Gastroesophageal sphincter (tissue), 3 donors: Measurements from ENCODE around the gene PRKAR1B.

Experiments used
- EP300 ChIP-seq: sonication (generic); formaldehyde crosslinking; IDR thresholded peaks from one replicate; pipeline ENCODE4 v1.6.1; 2017; ENCODE audit warnings: antibody characterized with exemption, mild to moderate bottlenecking
- POLR2A ChIP-seq, 2 donors: fragments of 450-650 bp; IDR thresholded peaks; one replicate each; pipeline ENCODE4 v1.6.1; 2017; ENCODE audit warnings: antibody characterized with exemption in 2 of 2, mild to moderate bottlenecking in 2 of 2, moderate library complexity in 1 of 2
- POLR2AphosphoS5 ChIP-seq: sonication (generic); formaldehyde crosslinking; IDR thresholded peaks from one replicate; pipeline ENCODE4 v1.6.1; 2017; ENCODE audit warnings: antibody characterized with exemption
- TF ChIP-seq, protein P1 (sequence below), 4 experiments: fragments of 200-600 bp in 2 of 4; fragments of 450-650 bp in 2 of 4; sonication (generic) in 1 of 4; IDR thresholded peaks; one replicate each; pipeline ENCODE4 v1.5.1; 2017 to 2019; ENCODE audit warnings: antibody characterized with exemption in 4 of 4, mild to moderate bottlenecking in 2 of 4, moderate library complexity in 2 of 4

DNA sequence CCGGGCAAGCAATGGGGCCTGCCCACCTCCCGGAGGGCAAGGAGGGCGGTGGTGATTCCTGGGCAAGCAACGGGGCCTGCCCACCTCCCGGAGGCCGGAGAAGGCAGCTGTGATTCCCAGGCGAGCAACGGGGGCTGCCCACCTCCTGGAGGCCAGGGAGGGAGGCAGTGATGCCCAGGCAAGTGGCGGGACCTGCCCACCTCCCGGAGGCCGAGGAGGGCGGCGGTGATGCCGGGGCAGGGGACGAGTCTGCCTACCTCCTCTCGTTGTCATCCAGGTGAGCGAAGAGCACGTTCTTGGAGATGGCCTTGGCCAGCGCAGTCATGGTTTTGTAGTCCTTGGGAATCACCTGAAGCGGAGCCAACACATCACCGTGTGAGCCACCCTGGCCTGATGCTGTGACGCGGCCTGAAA, 50.1 kb downstream of the PRKAR1B start:
- TF ChIP-seq EP300 (no peak), POLR2AphosphoS5 (no peak), POLR2A (IDR thresholded peaks at IDR 0.05) (no peak)
- TF ChIP-seq, protein P1, sequence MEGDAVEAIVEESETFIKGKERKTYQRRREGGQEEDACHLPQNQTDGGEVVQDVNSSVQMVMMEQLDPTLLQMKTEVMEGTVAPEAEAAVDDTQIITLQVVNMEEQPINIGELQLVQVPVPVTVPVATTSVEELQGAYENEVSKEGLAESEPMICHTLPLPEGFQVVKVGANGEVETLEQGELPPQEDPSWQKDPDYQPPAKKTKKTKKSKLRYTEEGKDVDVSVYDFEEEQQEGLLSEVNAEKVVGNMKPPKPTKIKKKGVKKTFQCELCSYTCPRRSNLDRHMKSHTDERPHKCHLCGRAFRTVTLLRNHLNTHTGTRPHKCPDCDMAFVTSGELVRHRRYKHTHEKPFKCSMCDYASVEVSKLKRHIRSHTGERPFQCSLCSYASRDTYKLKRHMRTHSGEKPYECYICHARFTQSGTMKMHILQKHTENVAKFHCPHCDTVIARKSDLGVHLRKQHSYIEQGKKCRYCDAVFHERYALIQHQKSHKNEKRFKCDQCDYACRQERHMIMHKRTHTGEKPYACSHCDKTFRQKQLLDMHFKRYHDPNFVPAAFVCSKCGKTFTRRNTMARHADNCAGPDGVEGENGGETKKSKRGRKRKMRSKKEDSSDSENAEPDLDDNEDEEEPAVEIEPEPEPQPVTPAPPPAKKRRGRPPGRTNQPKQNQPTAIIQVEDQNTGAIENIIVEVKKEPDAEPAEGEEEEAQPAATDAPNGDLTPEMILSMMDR (IDR thresholded peaks at IDR 0.05) = no peak
